GM23338 (cell line): Measurements from ENCODE around the gene RCOR1. TPM values are rescaled to one million over a fixed set of nuclear protein-coding genes. Genes with fewer than 3 reads are reported as not detected.

Experiments used
- ATAC-seq: fragments of 200-7000 bp; cut with Tn5 transposase; 3 replicates; pipeline ENCODE4 v1.9.1; 2020
- DNase-seq: peaks from one replicate; pipeline ENCODE4 v3.0.0-alpha.2; 2015; ENCODE audit warnings: low spot score
- H2AFZ ChIP-seq: fragments of 200-600 bp; sonication (generic); 2 replicates; pipeline ENCODE4 v1.8.0; 2016; ENCODE audit warnings: antibody characterized with exemption, mild to moderate bottlenecking, moderate library complexity
- H3F3A ChIP-seq: fragments of 200-600 bp; sonication (generic); replicated peaks from 2 replicates; pipeline ENCODE4 v1.8.0; 2017; ENCODE audit warnings: antibody characterized with exemption, mixed run types, low read depth
- H3K27ac ChIP-seq: fragments of 200-600 bp; sonication (generic); 2 replicates; pipeline ENCODE4 v1.6.1; 2016; ENCODE audit warnings: low read depth
- H3K27me3 ChIP-seq: fragments of 200-600 bp; sonication (generic); 2 replicates; pipeline ENCODE4 v1.8.0; 2016; ENCODE audit warnings: mild to moderate bottlenecking, mixed run types, moderate library complexity; ENCODE audit not compliant: insufficient read depth
- H3K36me3 ChIP-seq: fragments of 200-600 bp; sonication (generic); 2 replicates; pipeline ENCODE4 v1.8.0; 2016; ENCODE audit warnings: mild to moderate bottlenecking; ENCODE audit not compliant: insufficient read depth
- H3K4me1 ChIP-seq: fragments of 200-600 bp; sonication (generic); 2 replicates; pipeline ENCODE4 v1.8.0; 2016; ENCODE audit warnings: mild to moderate bottlenecking, moderate library complexity; ENCODE audit not compliant: insufficient read depth
- H3K4me2 ChIP-seq: fragments of 200-600 bp; sonication (generic); 2 replicates; pipeline ENCODE4 v1.7.1; 2017; ENCODE audit warnings: mixed run types
- H3K4me3 ChIP-seq: fragments of 200-600 bp; sonication (generic); 2 replicates; pipeline ENCODE4 v1.6.1; 2016; ENCODE audit warnings: mixed run types
- H3K79me2 ChIP-seq: fragments of 200-600 bp; sonication (generic); replicated peaks from 2 replicates; pipeline ENCODE4 v1.8.0; 2017; ENCODE audit warnings: mild to moderate bottlenecking; ENCODE audit not compliant: insufficient read depth
- H3K9me2 ChIP-seq: fragments of 200-600 bp; sonication (generic); 2 replicates; pipeline ENCODE4 v1.8.0; 2017; ENCODE audit not compliant: insufficient read depth
- H4K20me1 ChIP-seq: fragments of 200-600 bp; sonication (generic); replicated peaks from 2 replicates; pipeline ENCODE4 v1.8.0; 2017; ENCODE audit warnings: mild to moderate bottlenecking; ENCODE audit not compliant: insufficient read depth
- H3K27ac Mint-ChIP-seq: 2 replicates; pipeline ENCODE4 v1.8.0; 2020; ENCODE audit warnings: inconsistent platforms, mild to moderate bottlenecking, moderate library complexity, mixed read lengths
- H3K27me3 Mint-ChIP-seq: 3 replicates; pipeline ENCODE4 v1.8.0; 2022; ENCODE audit warnings: low read depth, mild to moderate bottlenecking, moderate library complexity, mixed read lengths, inconsistent platforms; ENCODE audit not compliant: insufficient read depth, poor library complexity
- H3K36me3 Mint-ChIP-seq: 3 replicates; pipeline ENCODE4 v1.8.0; 2021; ENCODE audit warnings: low read depth, mild to moderate bottlenecking, inconsistent platforms, moderate library complexity, mixed read lengths
- H3K4me1 Mint-ChIP-seq: 3 replicates; pipeline ENCODE4 v1.8.0; 2020; ENCODE audit warnings: mild to moderate bottlenecking, inconsistent platforms, mixed read lengths
- H3K4me3 Mint-ChIP-seq: 3 replicates; pipeline ENCODE4 v1.8.0; 2021; ENCODE audit warnings: moderate library complexity, mild to moderate bottlenecking, inconsistent platforms, mixed read lengths
- H3K9me3 Mint-ChIP-seq: 3 replicates; pipeline ENCODE4 v1.8.0; 2020; ENCODE audit warnings: moderate library complexity, mild to moderate bottlenecking, inconsistent platforms, mixed read lengths
- CREB1 ChIP-seq: fragments of 250-450 bp; sonication (Bioruptor Pico); IDR thresholded peaks from 2 replicates; pipeline ENCODE4 v1.5.0; 2020; ENCODE audit warnings: low read depth, mild to moderate bottlenecking, moderate library complexity
- EZH2 ChIP-seq: fragments of 200-600 bp; sonication (generic); IDR thresholded peaks from one replicate; pipeline ENCODE4 v1.8.0; 2017; ENCODE audit warnings: antibody characterized with exemption, mild to moderate bottlenecking, low read depth; ENCODE audit not compliant: unreplicated experiment
- EZH2phosphoT487 ChIP-seq: fragments of 200-600 bp; sonication (generic); IDR thresholded peaks from one replicate; pipeline ENCODE4 v1.8.1; 2018; ENCODE audit warnings: antibody characterized with exemption; ENCODE audit not compliant: unreplicated experiment
- JUNB ChIP-seq: IDR thresholded peaks from one replicate; pipeline ENCODE4 v1.6.1; 2016; ENCODE audit warnings: antibody characterized with exemption; ENCODE audit not compliant: unreplicated experiment
- NANOG ChIP-seq: IDR thresholded peaks from 2 replicates; pipeline ENCODE4 v1.6.1; 2016; ENCODE audit warnings: antibody characterized with exemption, borderline replicate concordance
- POLR2AphosphoS5 ChIP-seq: IDR thresholded peaks from 2 replicates; pipeline ENCODE4 v1.6.1; 2016; ENCODE audit warnings: antibody characterized with exemption, low read depth
- REST ChIP-seq: IDR thresholded peaks from one replicate; pipeline ENCODE4 v1.6.1; 2018; ENCODE audit warnings: antibody characterized with exemption; ENCODE audit not compliant: unreplicated experiment
- STAT1 ChIP-seq: IDR thresholded peaks from one replicate; pipeline ENCODE4 v1.6.1; 2016; ENCODE audit warnings: antibody characterized with exemption; ENCODE audit not compliant: unreplicated experiment
- polyA plus RNA-seq: library from polyadenylated mRNA; unstranded; fragments of >200 nt; fragmentation: Nextera tagmentation; extraction: Ambion mirVana; gene quantifications from 2 replicates; pipeline ENCODE4 v1.2.1, GENCODE V29; 2016
- total RNA-seq: library from RNA; depleted of rRNA; stranded (reverse); fragments of >200 nt; shearing (Covaris generic); gene quantifications from 2 replicates; pipeline ENCODE4 v1.2.3, GENCODE V29; 2014
- TF ChIP-seq, protein P1 (sequence below), 2 experiments: fragments of 200-600 bp in 1 of 2; sonication (generic) in 1 of 2; conservative IDR thresholded peaks; 2 replicates each; pipeline versions ENCODE4 v1.5.1 to v1.6.1; 2016 to 2017; ENCODE audit warnings: antibody characterized with exemption in 2 of 2, low read depth in 2 of 2, mild to moderate bottlenecking in 2 of 2, moderate library complexity in 1 of 2
- TF ChIP-seq, protein P2 (sequence below): fragments of 250-450 bp; sonication (Bioruptor Pico); IDR thresholded peaks from 2 replicates; pipeline ENCODE4 v1.5.0; 2020; ENCODE audit warnings: mild to moderate bottlenecking, moderate library complexity

RCOR1 gene
- total and polyA plus RNA-seq, 2 experiments from 2014 or later, result 7.6 to 26.1 TPM

DNA sequence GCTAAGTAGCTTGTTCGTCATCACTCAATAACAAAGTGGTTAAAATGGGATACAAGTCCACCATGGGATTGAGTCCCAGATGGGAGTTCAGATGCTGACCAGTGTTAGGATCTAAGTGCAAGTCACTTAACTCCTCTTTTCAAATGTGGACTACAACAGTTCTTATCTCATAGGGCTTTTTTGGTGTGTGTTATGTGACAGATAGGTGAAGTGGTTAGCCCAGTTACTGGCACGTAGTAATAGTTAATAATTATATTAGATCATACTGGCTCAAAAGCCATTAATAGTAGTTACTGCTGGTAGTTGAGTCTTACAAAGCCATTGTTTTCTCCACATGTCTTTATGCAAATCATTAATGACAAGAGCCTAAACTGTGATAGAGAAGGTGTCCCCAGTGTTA is 73.2 kb downstream of the RCOR1 start:
- Histone ChIP-seq H3K4me3 (no peak overlapping the region), H3K36me3 (no peaks in the 10 kb centered on the region), H2AFZ (no peak overlapping the region), H3F3A (no peaks in the 10 kb centered on the region), H4K20me1 (no peaks in the 10 kb centered on the region; the same call in 1 of the 2 replicates), H3K4me1 (peaks cover 35% of the 10 kb centered on the region), H3K9me2 (no peaks in the 10 kb centered on the region), H3K4me2 (no peak overlapping the region), H3K27ac (peak overlapping the region; percentile 24; the same call in 1 of the 2 replicates), H3K79me2 (peaks cover 93% of the 10 kb centered on the region), H3K27me3 (no peaks in the 10 kb centered on the region)
- ATAC-seq (no peak), DNase-seq (no peak)
- H3K4me1 Mint-ChIP-seq, result peaks cover 51% of the 10 kb centered on the region
- no peak overlapping the region for H3K27ac Mint-ChIP-seq
- no peaks in the 10 kb centered on the region for H3K36me3 Mint-ChIP-seq
- no peaks in the 10 kb centered on the region for H3K9me3 Mint-ChIP-seq
- peaks cover 3% of the 10 kb centered on the region for H3K27me3 Mint-ChIP-seq
- H3K4me3 Mint-ChIP-seq, result no peak overlapping the region
- TF ChIP-seq, protein P1, sequence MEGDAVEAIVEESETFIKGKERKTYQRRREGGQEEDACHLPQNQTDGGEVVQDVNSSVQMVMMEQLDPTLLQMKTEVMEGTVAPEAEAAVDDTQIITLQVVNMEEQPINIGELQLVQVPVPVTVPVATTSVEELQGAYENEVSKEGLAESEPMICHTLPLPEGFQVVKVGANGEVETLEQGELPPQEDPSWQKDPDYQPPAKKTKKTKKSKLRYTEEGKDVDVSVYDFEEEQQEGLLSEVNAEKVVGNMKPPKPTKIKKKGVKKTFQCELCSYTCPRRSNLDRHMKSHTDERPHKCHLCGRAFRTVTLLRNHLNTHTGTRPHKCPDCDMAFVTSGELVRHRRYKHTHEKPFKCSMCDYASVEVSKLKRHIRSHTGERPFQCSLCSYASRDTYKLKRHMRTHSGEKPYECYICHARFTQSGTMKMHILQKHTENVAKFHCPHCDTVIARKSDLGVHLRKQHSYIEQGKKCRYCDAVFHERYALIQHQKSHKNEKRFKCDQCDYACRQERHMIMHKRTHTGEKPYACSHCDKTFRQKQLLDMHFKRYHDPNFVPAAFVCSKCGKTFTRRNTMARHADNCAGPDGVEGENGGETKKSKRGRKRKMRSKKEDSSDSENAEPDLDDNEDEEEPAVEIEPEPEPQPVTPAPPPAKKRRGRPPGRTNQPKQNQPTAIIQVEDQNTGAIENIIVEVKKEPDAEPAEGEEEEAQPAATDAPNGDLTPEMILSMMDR (conservative IDR thresholded peaks at IDR 0.05; ENCODE audit: low read depth in 2 of 2), result no peak
- TF ChIP-seq NANOG (no peak), CREB1 (CRISPR knock-in tag) (no peak), POLR2AphosphoS5 (no peak), JUNB (no peak), EZH2phosphoT487 (no peak), REST (no peak), EZH2 (no peak), STAT1 (no peak)
- TF ChIP-seq, protein P2, sequence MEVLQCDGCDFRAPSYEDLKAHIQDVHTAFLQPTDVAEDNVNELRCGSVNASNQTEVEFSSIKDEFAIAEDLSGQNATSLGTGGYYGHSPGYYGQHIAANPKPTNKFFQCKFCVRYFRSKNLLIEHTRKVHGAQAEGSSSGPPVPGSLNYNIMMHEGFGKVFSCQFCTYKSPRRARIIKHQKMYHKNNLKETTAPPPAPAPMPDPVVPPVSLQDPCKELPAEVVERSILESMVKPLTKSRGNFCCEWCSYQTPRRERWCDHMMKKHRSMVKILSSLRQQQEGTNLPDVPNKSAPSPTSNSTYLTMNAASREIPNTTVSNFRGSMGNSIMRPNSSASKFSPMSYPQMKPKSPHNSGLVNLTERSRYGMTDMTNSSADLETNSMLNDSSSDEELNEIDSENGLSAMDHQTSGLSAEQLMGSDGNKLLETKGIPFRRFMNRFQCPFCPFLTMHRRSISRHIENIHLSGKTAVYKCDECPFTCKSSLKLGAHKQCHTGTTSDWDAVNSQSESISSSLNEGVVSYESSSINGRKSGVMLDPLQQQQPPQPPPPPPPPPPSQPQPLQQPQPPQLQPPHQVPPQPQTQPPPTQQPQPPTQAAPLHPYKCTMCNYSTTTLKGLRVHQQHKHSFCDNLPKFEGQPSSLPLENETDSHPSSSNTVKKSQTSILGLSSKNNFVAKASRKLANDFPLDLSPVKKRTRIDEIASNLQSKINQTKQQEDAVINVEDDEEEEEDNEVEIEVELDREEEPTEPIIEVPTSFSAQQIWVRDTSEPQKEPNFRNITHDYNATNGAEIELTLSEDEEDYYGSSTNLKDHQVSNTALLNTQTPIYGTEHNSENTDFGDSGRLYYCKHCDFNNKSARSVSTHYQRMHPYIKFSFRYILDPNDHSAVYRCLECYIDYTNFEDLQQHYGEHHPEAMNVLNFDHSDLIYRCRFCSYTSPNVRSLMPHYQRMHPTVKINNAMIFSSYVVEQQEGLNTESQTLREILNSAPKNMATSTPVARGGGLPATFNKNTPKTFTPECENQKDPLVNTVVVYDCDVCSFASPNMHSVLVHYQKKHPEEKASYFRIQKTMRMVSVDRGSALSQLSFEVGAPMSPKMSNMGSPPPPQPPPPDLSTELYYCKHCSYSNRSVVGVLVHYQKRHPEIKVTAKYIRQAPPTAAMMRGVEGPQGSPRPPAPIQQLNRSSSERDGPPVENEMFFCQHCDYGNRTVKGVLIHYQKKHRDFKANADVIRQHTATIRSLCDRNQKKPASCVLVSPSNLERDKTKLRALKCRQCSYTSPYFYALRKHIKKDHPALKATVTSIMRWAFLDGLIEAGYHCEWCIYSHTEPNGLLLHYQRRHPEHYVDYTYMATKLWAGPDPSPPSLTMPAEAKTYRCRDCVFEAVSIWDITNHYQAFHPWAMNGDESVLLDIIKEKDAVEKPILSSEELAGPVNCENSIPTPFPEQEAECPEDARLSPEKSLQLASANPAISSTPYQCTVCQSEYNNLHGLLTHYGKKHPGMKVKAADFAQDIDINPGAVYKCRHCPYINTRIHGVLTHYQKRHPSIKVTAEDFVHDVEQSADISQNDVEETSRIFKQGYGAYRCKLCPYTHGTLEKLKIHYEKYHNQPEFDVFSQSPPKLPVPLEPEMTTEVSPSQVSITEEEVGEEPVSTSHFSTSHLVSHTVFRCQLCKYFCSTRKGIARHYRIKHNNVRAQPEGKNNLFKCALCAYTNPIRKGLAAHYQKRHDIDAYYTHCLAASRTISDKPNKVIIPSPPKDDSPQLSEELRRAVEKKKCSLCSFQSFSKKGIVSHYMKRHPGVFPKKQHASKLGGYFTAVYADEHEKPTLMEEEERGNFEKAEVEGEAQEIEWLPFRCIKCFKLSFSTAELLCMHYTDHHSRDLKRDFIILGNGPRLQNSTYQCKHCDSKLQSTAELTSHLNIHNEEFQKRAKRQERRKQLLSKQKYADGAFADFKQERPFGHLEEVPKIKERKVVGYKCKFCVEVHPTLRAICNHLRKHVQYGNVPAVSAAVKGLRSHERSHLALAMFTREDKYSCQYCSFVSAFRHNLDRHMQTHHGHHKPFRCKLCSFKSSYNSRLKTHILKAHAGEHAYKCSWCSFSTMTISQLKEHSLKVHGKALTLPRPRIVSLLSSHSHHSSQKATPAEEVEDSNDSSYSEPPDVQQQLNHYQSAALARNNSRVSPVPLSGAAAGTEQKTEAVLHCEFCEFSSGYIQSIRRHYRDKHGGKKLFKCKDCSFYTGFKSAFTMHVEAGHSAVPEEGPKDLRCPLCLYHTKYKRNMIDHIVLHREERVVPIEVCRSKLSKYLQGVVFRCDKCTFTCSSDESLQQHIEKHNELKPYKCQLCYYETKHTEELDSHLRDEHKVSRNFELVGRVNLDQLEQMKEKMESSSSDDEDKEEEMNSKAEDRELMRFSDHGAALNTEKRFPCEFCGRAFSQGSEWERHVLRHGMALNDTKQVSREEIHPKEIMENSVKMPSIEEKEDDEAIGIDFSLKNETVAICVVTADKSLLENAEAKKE (CRISPR knock-in tag), result no peak
